HEK293 (cell line): ENCODE data around the gene DNAJC12.

Experiments used
- GFI1B ChIP-seq: fragments of 450-650 bp; formaldehyde crosslinking; IDR thresholded peaks from 2 replicates; pipeline ENCODE4 v1.5.1; 2016; ENCODE audit warnings: missing biosample characterization, missing genetic modification characterization
- HOXA7 ChIP-seq: sonication (generic); formaldehyde crosslinking; IDR thresholded peaks from 2 replicates; pipeline ENCODE4 v1.8.1; 2022; ENCODE audit warnings: missing genetic modification reagents, borderline replicate concordance
- IKZF3 ChIP-seq: fragments of 450-650 bp; IDR thresholded peaks from 2 replicates; pipeline ENCODE4 v1.5.0; 2018; ENCODE audit warnings: missing biosample characterization, mild to moderate bottlenecking, missing genetic modification characterization, moderate library complexity
- KLF10 ChIP-seq: fragments of 450-650 bp; IDR thresholded peaks from 2 replicates; pipeline ENCODE4 v1.5.1; 2018; ENCODE audit warnings: missing biosample characterization, mild to moderate bottlenecking, missing genetic modification characterization
- KLF16 ChIP-seq: fragments of 450-650 bp; formaldehyde crosslinking; IDR thresholded peaks from 2 replicates; pipeline ENCODE4 v1.5.1; 2017; ENCODE audit warnings: missing biosample characterization, missing genetic modification characterization
- MEIS1 ChIP-seq: sonication (generic); formaldehyde crosslinking; IDR thresholded peaks from 2 replicates; pipeline ENCODE4 v1.8.1; 2022; ENCODE audit warnings: missing genetic modification reagents, mild to moderate bottlenecking, borderline replicate concordance
- MYNN ChIP-seq: fragments of 450-650 bp; formaldehyde crosslinking; IDR thresholded peaks from 2 replicates; pipeline ENCODE4 v1.5.1; 2016; ENCODE audit warnings: missing biosample characterization, missing genetic modification characterization, borderline replicate concordance
- SP2 ChIP-seq: fragments of 450-650 bp; formaldehyde crosslinking; IDR thresholded peaks from 2 replicates; pipeline ENCODE4 v1.5.1; 2016; ENCODE audit warnings: missing biosample characterization, missing genetic modification characterization
- YY1 ChIP-seq: fragments of 450-650 bp; formaldehyde crosslinking; IDR thresholded peaks from 2 replicates; pipeline ENCODE4 v1.5.1; 2018; ENCODE audit warnings: missing biosample characterization, missing genetic modification characterization
- ZBTB21 ChIP-seq: fragments of 450-650 bp; formaldehyde crosslinking; IDR thresholded peaks from 2 replicates; pipeline ENCODE4 v1.5.1; 2017; ENCODE audit warnings: missing biosample characterization, missing genetic modification characterization
- ZNF10 ChIP-seq: fragments of 450-650 bp; formaldehyde crosslinking; IDR thresholded peaks from 2 replicates; pipeline ENCODE4 v1.5.1; 2017; ENCODE audit warnings: missing biosample characterization, missing genetic modification characterization
- ZNF138 ChIP-seq: fragments of 450-650 bp; formaldehyde crosslinking; IDR thresholded peaks from 2 replicates; pipeline ENCODE4 v1.5.1; 2016; ENCODE audit warnings: missing biosample characterization, missing genetic modification characterization, borderline replicate concordance
- ZNF146 ChIP-seq: fragments of 450-650 bp; formaldehyde crosslinking; IDR thresholded peaks from 2 replicates; pipeline ENCODE4 v1.5.1; 2016; ENCODE audit warnings: missing biosample characterization, missing genetic modification characterization
- ZNF214 ChIP-seq: fragments of 450-650 bp; formaldehyde crosslinking; IDR thresholded peaks from 2 replicates; pipeline ENCODE4 v1.5.1; 2017; ENCODE audit warnings: missing biosample characterization, mild to moderate bottlenecking, missing genetic modification characterization, borderline replicate concordance
- ZNF274 ChIP-seq, 2 experiments: fragments of 200-500 bp in 1 of 2; fragments of 450-650 bp in 1 of 2; sonication (Bioruptor generic) in 1 of 2; formaldehyde crosslinking in 1 of 2; IDR thresholded peaks; 2 replicates each; pipeline versions ENCODE4 v1.5.1 to v1.6.1; 2014 to 2016; ENCODE audit warnings: borderline replicate concordance in 1 of 2, inconsistent platforms in 1 of 2, low read length in 1 of 2, missing biosample characterization in 1 of 2, missing genetic modification characterization in 1 of 2
- ZNF302 ChIP-seq: fragments of 450-650 bp; formaldehyde crosslinking; IDR thresholded peaks from 2 replicates; pipeline ENCODE4 v1.5.1; 2016; ENCODE audit warnings: missing biosample characterization, missing genetic modification characterization, low read depth
- ZNF335 ChIP-seq: fragments of 450-650 bp; formaldehyde crosslinking; conservative IDR thresholded peaks from 2 replicates; pipeline ENCODE4 v1.5.1; 2016; ENCODE audit warnings: missing biosample characterization, missing genetic modification characterization
- ZNF341 ChIP-seq: fragments of 450-650 bp; formaldehyde crosslinking; IDR thresholded peaks from 2 replicates; pipeline ENCODE4; 2016; ENCODE audit warnings: low read depth, missing biosample characterization, missing genetic modification characterization
- ZNF555 ChIP-seq: fragments of 450-650 bp; formaldehyde crosslinking; conservative IDR thresholded peaks from 2 replicates; pipeline ENCODE4 v1.5.1; 2017; ENCODE audit warnings: missing biosample characterization, mild to moderate bottlenecking, missing genetic modification characterization, inconsistent platforms
- ZNF571 ChIP-seq: fragments of 450-650 bp; formaldehyde crosslinking; IDR thresholded peaks from 2 replicates; pipeline ENCODE4 v1.5.0; 2017; ENCODE audit warnings: missing biosample characterization, missing genetic modification characterization
- ZNF623 ChIP-seq: fragments of 450-650 bp; formaldehyde crosslinking; IDR thresholded peaks from 2 replicates; pipeline ENCODE4 v1.5.1; 2016; ENCODE audit warnings: missing biosample characterization, missing genetic modification characterization
- ZNF837 ChIP-seq: fragments of 450-650 bp; formaldehyde crosslinking; IDR thresholded peaks from 2 replicates; pipeline ENCODE4 v1.5.1; 2016; ENCODE audit warnings: missing biosample characterization, missing genetic modification characterization
- ZSCAN16 ChIP-seq: fragments of 450-650 bp; formaldehyde crosslinking; IDR thresholded peaks from 2 replicates; pipeline ENCODE4 v1.5.1; 2016; ENCODE audit warnings: missing biosample characterization, missing genetic modification characterization
- TF ChIP-seq, protein P1 (sequence below): fragments of 450-650 bp; formaldehyde crosslinking; IDR thresholded peaks from 2 replicates; pipeline ENCODE4 v1.5.0; 2017; ENCODE audit warnings: missing biosample characterization, missing genetic modification characterization, borderline replicate concordance
- TF ChIP-seq, protein P2 (sequence below): fragments of 450-650 bp; formaldehyde crosslinking; IDR thresholded peaks from 2 replicates; pipeline ENCODE4 v1.5.1; 2017; ENCODE audit warnings: missing biosample characterization, missing genetic modification characterization
- TF ChIP-seq, protein P3 (sequence below): fragments of 450-650 bp; formaldehyde crosslinking; conservative IDR thresholded peaks from 2 replicates; pipeline ENCODE4 v1.5.1; 2016; ENCODE audit warnings: low read depth, missing biosample characterization, missing genetic modification characterization
- TF ChIP-seq, protein P4 (sequence below): fragments of 450-650 bp; IDR thresholded peaks from 2 replicates; pipeline ENCODE4 v1.5.1; 2018; ENCODE audit warnings: missing biosample characterization, missing genetic modification characterization
- TF ChIP-seq, protein P5 (sequence below): IDR thresholded peaks from 2 replicates; pipeline ENCODE4 v1.6.1; 2011; ENCODE audit warnings: mild to moderate bottlenecking, low read depth, low read length, borderline replicate concordance
- TF ChIP-seq, protein P6 (sequence below): fragments of 450-650 bp; formaldehyde crosslinking; IDR thresholded peaks from 2 replicates; pipeline ENCODE4 v1.5.1; 2016; ENCODE audit warnings: missing biosample characterization, missing genetic modification characterization

Gene DNAJC12

DNA sequence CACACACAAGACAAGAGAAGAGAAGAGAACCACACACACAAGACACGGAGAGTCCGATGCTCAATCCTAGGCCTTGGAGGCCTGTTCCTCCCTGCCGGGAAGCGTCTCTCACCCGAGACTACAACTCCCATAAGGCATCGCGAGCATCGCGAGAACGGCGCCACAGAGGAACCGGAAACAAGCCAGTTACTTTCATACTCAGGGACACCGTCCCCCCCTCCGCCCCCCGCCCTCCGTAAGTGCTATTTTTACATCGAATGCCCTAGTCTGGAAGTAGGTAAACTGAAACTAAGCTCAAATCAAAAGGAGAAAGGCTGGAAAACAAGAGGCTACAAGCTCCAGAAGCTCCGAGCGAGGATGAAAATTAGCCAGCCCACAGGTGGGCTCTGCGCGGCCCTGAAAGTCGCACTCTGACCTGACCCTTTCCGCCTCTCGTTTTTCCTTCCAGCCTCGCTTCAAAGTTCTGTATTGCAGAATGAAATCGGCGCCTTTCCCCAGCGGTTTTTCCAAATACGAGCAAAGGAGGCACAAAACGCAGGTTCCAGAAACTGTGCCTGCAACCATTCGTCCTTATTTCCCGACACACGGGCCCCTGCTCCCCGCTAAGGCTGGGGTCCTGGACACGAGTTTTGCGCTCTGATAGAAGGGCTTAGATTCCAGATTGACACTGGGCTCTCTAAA lies 11.5 kb upstream of the DNAJC12 start (continued):
- TF ChIP-seq ZNF623 (tag by site-specific recombination) (no peak), ZNF335 (peak; percentile 86), ZNF274 (IDR thresholded peaks at IDR 0.05; ENCODE audit: low read length) (no peak), ZNF274 (tag by site-specific recombination; IDR thresholded peaks at IDR 0.05; ENCODE audit: borderline replicate concordance) (no peak), HOXA7 (CRISPR knock-in tag) (no peak), ZNF10 (tag by site-specific recombination) (no peak), YY1 (tag by site-specific recombination) (no peak; the same call in 1 of the 2 replicates), MEIS1 (CRISPR knock-in tag) (no peak), SP2 (tag by site-specific recombination) (peak; percentile 79), ZSCAN16 (no peak), ZNF302 (tag by site-specific recombination) (no peak), KLF10 (tag by site-specific recombination) (no peak), ZNF214 (no peak), ZNF138 (tag by site-specific recombination) (no peak), MYNN (tag by site-specific recombination) (no peak), ZNF837 (tag by site-specific recombination) (no peak), GFI1B (no peak), KLF16 (tag by site-specific recombination) (peak; percentile 67; the same call in 1 of the 2 replicates), ZNF555 (tag by site-specific recombination) (no peak), ZBTB21 (tag by site-specific recombination) (no peak), ZNF341 (tag by site-specific recombination) (peak; percentile 66), IKZF3 (tag by site-specific recombination) (no peak), ZNF571 (tag by site-specific recombination) (no peak), ZNF146 (tag by site-specific recombination) (no peak)
- TF ChIP-seq, protein P1, sequence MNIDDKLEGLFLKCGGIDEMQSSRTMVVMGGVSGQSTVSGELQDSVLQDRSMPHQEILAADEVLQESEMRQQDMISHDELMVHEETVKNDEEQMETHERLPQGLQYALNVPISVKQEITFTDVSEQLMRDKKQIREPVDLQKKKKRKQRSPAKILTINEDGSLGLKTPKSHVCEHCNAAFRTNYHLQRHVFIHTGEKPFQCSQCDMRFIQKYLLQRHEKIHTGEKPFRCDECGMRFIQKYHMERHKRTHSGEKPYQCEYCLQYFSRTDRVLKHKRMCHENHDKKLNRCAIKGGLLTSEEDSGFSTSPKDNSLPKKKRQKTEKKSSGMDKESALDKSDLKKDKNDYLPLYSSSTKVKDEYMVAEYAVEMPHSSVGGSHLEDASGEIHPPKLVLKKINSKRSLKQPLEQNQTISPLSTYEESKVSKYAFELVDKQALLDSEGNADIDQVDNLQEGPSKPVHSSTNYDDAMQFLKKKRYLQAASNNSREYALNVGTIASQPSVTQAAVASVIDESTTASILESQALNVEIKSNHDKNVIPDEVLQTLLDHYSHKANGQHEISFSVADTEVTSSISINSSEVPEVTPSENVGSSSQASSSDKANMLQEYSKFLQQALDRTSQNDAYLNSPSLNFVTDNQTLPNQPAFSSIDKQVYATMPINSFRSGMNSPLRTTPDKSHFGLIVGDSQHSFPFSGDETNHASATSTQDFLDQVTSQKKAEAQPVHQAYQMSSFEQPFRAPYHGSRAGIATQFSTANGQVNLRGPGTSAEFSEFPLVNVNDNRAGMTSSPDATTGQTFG (tag by site-specific recombination) = no peak
- TF ChIP-seq, protein P2, sequence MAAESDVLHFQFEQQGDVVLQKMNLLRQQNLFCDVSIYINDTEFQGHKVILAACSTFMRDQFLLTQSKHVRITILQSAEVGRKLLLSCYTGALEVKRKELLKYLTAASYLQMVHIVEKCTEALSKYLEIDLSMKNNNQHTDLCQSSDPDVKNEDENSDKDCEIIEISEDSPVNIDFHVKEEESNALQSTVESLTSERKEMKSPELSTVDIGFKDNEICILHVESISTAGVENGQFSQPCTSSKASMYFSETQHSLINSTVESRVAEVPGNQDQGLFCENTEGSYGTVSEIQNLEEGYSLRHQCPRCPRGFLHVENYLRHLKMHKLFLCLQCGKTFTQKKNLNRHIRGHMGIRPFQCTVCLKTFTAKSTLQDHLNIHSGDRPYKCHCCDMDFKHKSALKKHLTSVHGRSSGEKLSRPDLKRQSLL (tag by site-specific recombination) = no peak
- TF ChIP-seq, protein P3, sequence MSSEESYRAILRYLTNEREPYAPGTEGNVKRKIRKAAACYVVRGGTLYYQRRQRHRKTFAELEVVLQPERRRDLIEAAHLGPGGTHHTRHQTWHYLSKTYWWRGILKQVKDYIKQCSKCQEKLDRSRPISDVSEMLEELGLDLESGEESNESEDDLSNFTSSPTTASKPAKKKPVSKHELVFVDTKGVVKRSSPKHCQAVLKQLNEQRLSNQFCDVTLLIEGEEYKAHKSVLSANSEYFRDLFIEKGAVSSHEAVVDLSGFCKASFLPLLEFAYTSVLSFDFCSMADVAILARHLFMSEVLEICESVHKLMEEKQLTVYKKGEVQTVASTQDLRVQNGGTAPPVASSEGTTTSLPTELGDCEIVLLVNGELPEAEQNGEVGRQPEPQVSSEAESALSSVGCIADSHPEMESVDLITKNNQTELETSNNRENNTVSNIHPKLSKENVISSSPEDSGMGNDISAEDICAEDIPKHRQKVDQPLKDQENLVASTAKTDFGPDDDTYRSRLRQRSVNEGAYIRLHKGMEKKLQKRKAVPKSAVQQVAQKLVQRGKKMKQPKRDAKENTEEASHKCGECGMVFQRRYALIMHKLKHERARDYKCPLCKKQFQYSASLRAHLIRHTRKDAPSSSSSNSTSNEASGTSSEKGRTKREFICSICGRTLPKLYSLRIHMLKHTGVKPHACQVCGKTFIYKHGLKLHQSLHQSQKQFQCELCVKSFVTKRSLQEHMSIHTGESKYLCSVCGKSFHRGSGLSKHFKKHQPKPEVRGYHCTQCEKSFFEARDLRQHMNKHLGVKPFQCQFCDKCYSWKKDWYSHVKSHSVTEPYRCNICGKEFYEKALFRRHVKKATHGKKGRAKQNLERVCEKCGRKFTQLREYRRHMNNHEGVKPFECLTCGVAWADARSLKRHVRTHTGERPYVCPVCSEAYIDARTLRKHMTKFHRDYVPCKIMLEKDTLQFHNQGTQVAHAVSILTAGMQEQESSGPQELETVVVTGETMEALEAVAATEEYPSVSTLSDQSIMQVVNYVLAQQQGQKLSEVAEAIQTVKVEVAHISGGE (tag by site-specific recombination) = peak; percentile 96
- TF ChIP-seq, protein P4, sequence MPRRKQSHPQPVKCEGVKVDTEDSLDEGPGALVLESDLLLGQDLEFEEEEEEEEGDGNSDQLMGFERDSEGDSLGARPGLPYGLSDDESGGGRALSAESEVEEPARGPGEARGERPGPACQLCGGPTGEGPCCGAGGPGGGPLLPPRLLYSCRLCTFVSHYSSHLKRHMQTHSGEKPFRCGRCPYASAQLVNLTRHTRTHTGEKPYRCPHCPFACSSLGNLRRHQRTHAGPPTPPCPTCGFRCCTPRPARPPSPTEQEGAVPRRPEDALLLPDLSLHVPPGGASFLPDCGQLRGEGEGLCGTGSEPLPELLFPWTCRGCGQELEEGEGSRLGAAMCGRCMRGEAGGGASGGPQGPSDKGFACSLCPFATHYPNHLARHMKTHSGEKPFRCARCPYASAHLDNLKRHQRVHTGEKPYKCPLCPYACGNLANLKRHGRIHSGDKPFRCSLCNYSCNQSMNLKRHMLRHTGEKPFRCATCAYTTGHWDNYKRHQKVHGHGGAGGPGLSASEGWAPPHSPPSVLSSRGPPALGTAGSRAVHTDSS = no peak
- TF ChIP-seq, protein P5, sequence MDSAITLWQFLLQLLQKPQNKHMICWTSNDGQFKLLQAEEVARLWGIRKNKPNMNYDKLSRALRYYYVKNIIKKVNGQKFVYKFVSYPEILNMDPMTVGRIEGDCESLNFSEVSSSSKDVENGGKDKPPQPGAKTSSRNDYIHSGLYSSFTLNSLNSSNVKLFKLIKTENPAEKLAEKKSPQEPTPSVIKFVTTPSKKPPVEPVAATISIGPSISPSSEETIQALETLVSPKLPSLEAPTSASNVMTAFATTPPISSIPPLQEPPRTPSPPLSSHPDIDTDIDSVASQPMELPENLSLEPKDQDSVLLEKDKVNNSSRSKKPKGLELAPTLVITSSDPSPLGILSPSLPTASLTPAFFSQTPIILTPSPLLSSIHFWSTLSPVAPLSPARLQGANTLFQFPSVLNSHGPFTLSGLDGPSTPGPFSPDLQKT = no peak
- TF ChIP-seq, protein P6, sequence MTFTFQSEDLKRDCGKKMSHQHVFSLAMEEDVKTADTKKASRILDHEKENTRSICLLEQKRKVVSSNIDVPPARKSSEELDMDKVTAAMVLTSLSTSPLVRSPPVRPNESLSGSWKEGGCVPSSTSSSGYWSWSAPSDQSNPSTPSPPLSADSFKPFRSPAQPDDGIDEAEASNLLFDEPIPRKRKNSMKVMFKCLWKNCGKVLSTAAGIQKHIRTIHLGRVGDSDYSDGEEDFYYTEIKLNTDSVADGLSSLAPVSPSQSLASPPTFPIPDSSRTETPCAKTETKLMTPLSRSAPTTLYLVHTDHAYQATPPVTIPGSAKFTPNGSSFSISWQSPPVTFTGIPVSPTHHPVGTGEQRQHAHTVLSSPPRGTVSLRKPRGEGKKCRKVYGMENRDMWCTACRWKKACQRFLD (tag by site-specific recombination) = no peak
